ENCODE data around the gene TSC2.

GRCh38 chr16:2058420-2058819 lies 10.6 kb downstream of the TSC2 start:
- TF ChIP-seq CTCF (IDR thresholded peaks at IDR 0.05) (no peak), POLR2A (IDR thresholded peaks at IDR 0.05) (no peak)

All from right lobe of liver (tissue), 4 donors.